HG03097 (cell line): ENCODE results near the gene MGAT4A.
"Not testable (repeated sequence)": the region's sequence is repeated elsewhere in the genome, so short reads cannot be mapped to it uniquely, and the experiment has no call there.

Experiments
- ATAC-seq: cut with Tn5 transposase; IDR thresholded peaks from one replicate; pipeline ENCODE4 v1.9.1; 2021; ENCODE audit not compliant: unreplicated experiment, low FRiP score

MGAT4A gene

DNA sequence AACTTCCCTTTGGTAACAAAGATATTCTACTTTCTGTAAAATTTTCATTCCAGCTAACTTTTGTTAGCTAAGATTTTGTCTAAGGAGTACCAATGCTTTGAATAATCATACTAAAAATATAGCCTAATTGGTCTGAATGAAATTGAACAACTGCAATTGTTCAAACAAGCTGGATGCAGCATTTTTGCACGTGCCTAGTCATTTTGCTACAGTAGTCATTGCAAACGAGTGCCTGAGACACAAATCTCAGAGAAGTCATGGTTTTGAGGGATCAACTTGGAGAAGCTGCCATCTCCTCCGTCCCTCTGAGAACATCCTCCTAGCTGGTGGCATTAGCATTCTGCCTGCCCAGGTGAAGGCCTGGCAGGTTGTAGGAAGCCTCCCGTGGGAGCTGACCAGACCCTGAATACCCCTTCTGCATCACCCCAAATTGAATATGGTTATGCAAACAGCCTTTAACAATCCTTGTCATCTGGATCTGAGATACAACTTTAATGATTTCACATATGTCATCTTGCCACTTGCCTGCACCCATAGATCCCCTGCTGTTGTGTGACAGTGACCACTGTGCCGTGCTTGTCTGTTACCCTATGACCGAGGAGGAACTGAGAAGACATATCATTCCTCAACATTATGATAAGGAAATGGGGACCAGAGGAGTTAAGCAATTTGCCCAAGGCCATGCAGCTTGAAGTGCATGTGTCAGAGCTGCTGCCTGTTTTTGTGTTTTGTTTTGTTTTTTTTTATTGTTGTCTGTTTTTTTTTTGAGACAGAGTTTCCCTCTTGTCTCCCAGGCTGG lies 29.1 kb upstream of the MGAT4A start:
- no peak for ATAC-seq

DNA sequence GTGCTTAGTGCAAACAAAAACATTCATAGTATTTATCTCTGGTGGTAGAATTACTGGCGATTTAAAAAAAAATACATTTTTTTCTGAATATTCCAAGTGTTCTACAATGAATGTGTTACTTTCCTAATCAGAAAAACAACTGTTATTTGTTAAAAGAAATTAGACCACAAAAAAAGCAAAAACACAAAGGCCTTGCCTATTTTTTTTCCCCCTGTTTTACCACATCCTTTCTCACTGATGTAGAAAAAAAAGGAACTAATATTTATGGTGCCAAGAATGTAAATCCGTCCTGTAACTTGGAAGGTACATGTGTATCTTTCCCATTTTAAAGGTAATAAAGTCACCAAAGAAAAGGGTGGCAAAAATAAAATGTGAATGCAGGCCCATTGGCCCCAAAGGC lies 28.4 kb upstream of the MGAT4A start:
- ATAC-seq: no peak

DNA sequence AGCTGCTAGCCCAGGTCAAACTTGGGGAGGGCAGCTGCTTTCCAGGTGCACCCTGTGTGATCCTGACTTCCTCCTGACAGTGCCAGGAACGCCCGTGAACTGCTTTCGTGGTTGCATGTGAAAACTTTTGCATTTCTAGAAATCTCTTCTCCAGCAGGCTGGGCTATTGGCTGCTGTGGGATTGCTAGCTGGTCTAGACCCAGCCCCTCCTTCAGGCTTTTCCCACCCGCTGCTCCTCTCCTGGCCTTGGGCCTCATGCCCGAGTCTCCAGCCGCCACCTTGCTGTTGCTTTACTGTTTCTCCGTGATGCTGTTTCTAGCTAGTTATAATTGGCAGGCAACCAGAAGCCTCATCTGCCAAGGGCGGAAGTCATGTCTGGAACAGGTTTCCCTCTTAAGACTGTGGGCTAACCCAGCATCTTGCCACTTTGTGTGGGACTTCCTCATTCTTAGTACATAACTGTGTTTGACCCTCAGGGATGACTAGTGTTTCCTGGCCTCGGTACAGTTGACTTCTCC lies 27.0 kb upstream of the MGAT4A start:
- ATAC-seq: peak; percentile 70

DNA sequence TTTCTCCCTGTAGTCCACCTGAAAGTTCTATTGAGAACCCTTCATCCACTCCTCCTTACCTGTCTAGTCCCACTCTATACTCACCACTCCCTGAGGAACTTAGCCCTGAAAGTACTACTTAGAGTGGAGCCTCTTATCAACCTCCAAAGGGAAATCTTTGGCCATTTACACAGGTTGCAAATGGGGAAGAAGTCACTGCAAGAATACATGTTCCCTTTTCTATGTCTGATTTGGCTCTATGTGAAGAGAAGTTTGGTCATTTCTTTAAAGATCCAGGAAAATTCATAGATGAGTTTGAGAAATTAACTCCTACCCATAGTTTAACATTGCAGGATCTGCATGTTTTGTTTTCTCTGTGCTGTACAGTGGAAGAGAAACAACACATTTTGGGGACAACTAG lies 22.9 kb upstream of the MGAT4A start:
- ATAC-seq: no peak

DNA sequence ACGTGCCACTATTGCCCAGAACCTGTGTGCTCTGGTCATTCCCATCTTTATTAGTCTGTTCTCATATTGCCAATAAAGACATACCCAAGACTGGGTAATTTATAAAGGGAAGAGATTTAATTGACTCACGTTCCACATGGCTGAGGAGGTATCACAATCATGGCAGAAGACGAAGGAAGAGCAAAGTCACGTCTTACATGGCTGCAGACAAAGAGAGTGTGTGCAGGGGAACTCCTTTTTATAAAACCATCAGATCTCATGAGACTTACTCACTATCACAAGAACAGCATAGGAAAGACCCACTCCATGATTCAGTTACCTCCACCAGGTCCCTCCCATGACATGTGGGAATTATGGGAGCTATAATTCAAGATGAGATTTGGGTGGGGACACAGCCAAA lies 21.8 kb upstream of the MGAT4A start:
- not testable (repeated sequence) for ATAC-seq

DNA sequence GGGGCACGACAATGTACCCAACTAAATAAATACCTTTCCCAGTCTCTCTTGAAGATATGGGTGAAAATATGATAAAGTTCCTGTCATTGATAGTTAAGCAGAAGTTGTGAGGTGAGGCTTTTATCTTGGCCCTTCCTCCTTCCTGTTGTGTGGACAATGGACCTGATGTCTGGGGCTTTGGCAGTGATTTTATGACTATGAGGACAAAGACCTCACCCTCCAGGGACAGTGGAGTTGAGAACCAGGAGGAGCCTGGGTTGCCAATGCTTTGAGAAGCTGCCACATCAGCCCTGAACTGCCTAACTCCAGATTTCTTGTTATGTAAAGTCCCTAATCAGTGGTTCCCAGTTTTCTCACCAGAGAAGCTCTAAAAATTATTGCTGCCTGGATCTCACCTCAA lies 20.8 kb upstream of the MGAT4A start:
- no peak for ATAC-seq

DNA sequence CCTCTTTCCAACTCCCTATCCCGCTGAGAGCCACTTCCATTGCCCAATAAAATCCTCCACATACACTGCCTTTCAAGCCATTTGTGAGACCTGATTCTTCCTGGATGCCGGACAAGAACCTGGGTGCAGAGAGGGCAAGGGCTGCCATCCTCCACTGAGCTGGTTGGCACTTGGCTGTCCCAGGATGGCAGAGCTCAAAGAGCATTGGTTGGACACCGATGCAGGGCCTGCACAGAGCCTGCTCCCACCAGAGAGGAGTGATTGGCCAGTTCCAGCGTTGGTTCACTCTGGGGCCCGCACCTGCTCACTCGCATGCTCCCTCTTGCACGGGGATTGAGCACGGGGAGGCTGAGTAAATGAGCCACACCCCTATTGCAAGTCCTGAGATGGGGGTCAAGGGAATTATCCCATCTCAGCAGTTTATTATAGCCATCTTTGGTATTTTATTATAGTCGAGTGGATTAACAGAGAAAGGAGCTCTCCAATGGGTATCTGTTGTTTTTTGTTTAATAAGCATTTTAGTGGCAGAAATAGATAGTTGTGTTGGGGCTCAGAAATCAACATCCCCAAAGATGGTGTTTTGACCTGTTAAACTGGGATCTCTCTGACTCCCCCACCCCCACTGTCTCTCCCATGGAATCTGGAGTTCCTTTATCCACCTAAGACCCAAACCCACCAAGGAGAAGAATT lies 19.8 kb upstream of the MGAT4A start:
- no peak for ATAC-seq

DNA sequence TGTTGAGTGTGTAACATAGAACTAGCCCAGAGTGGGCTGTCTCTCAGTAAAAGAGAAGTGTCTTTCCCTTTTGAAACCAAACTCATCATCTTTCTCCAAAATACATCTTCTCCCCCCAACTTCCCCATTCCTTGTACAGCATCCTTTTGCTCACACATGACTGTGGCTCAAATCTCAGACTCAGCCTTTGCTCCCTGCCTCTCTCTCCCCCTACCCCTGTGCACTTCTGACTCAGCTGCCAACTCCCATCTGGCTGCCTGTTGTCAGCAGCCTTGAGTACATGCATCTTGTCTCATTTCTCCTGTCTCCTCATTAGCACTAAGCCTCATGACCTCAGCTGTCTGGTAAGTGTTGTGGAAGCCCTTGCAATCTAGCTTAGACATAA lies 18.1 kb upstream of the MGAT4A start:
- no peak for ATAC-seq

DNA sequence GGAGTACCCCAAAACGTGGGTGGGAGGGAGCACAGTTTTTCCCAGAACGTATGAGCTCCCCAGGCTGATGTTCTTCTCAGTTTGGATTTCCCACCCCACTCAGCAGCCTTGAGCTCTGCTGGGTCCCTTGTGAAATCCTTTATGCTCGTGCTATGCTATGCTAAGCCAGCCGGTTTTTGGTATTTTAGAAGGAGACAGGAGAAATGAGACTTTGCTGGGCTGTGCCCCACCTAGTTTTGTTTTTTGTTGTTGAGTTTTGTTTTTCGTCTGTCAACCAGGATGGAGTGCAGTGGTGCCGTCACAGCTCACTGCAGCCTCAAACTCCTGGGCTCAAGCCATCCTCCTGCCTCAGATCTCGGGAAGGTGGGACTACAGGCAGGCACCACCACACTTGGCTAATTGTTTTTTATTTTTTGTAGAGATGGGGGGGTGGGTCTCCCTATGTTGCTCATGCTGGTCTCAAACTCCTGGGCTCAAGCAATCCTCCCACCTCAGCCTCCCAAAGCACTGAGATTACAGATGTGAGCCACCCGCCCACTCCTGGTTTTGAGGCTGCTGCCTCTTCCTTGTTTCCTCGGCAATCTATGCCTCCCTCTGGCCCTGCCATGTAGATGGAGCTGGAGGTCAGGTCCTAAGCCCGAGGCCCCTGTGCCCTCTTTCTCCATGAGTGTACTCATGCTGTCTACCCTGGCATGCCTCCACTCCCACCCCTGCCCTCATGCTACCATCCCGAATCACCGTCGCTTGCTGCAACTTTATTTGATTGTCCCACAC lies 17.5 kb upstream of the MGAT4A start:
- ATAC-seq: no peak

DNA sequence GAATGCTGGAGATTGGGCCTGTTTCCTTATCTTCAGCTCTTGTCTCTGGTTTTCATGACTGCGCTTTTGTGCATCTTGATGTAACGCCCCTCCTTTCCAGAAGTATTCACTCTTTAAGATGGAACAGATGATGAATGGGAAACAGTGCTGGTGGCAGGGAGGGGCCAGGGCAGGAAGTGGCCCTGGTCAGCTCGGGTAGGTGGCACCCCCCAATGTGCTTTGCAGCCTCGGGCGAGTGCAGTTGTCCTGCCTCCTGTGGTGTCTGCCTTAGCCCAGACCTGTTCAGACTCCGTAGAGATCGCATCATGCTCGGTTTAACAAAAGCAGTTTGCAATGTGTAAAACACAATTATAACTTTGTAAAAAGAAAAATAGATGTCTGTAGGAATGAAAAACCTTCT lies 17.0 kb upstream of the MGAT4A start:
- no peak for ATAC-seq

DNA sequence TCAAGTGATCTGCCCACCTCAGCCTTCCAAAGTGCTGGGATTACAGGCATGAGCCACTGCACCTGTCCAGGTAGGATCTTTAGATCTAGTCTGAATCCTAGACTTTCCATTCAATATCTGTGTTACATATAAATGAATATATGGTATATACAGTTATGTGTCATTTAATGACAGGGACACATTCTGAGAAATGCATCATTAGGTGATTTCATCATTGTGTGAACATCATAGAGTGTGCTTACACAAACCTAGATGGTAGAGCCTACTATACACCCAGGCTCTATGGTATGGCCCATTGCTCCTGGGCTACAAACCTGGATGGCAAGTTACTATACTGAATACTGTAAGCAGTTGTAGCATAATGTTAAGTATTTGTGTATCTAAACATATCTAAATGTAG lies 15.5 kb upstream of the MGAT4A start:
- ATAC-seq: no peak

DNA sequence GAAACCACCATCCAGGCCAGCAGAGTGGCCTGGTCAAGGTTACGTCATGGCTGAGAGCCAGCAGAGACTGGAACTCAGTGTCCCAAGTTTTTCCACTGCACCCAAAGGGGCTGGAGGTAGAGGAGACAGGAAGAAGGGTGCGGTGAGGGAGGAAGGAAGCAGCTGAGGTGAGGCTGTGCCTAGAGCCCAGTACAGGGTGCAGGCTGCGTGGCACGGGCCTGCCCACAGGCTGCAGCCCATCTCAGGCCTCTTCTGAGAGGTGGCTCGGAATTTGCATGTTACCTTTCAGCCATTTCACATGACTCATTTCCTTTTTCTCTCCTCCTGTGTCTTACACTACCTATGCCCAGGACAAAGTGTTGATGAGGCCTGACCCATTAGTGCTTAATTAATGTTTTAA lies 13.7 kb upstream of the MGAT4A start:
- ATAC-seq: no peak

DNA sequence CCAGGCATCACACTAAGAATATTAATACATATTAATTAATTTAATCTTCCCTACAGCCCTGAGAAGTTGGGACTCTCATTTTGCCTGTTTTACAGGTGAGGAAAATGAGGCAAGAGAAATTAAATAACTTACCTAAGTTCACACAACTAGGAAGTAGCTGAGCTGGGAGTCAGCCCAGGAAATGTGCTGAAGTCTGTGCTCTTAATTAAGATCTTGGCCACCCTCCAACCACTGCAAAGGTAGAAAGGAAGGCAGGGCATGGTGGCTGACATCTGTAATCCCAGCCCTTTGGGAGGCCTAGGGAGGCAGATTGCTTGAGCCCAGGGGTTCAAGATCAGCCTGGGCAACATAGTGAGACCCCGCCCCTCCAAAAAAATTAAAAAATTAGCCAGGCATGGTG lies 12.9 kb upstream of the MGAT4A start:
- ATAC-seq: no peak

DNA sequence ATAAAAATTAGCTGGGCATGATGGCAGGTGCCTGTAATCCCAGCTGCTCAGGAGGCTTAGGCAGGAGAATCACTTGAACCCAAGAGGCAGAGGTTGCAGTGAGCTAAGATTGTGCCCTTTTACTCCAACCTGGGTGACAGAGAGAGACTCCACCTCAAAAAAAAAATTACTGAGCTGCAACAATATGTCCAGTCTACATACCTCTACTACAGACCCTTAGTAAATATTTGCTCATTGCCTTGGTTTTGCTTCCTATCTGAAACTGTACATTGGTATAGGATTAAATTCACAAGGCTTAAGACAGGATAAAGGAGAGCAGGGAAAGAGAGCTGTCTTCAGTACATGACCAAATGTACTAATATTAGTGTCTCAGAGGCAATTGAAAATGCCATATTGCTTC lies 8.1 kb upstream of the MGAT4A start:
- no peak for ATAC-seq

DNA sequence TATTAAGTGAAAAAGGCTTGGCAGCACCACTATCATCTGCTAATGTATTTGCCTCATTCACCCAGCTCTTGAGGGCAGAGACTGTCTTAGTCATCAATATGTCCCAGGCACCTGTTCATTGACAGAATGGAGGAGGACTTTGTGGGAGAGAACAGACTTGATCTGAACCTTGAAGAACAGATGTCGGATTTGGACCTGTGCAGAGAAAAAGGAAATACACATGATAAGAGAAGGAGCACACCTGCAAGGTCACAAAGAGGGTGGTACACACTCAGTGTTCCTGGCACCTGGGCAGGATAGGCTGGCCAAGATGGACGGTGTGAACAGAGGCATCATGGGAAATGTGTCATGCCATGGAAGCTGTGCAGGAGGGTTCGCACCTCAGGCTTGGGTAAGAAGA lies 7.4 kb upstream of the MGAT4A start:
- no peak for ATAC-seq

DNA sequence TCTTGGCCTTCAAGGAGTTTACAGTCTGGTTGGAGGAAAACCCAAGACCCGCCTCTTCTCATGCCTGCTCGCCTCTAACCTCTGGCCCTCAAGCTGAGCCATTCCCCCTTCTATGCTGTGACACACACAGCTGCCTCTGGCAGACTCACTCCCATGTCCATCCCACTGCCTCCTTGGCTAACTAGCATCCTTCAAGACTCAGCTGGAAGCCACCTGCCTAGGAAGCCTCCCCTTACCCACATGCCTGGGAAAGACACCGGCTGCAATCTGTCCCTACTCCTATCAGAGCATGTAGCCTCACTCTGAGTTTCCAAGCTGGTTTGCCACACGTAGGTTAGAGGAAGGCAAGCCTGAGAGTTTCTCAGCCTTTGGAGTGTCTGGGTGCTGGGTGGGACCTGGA lies 6.9 kb upstream of the MGAT4A start:
- no peak for ATAC-seq

DNA sequence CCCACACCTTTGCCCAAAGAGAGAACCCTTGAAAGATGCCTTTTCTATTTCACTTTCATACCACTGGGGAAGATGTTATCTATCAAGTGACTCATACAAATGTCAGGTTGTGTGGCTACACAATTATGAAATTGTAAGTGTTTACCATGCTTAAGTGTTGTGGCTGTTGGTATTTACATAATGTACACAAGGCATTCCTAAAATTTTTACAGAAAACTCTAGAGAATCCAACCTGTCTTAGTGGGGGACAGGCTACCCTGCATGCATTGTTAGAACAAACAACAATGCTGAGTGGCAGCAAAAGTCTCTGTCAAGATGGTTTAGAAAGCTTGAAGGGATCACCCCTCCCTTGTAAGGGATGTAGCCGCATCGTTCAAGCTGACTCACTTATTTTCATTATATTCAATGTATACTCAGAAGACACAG lies 5.5 kb upstream of the MGAT4A start:
- no peak for ATAC-seq

DNA sequence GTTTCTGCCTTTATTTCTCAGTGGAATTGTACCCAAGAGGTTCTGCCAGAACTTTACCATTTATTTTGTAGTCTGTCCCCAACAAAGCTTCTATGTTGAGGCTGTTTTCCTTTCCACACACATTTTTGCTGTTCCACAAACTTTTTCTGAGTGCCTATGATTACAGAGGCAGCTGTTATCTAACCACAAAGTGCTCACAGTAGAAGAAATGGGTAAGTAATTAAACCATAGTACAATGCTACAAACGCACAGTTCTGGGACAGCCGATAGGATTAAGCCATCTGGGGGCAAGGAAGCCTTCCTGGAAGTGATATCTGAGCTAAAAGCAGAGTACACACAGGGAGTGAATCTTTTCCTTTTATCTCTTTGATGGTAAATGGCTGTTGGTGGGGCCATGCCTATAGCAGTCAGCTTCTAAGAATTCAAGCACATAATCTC lies 3.9 kb upstream of the MGAT4A start:
- ATAC-seq: no peak

DNA sequence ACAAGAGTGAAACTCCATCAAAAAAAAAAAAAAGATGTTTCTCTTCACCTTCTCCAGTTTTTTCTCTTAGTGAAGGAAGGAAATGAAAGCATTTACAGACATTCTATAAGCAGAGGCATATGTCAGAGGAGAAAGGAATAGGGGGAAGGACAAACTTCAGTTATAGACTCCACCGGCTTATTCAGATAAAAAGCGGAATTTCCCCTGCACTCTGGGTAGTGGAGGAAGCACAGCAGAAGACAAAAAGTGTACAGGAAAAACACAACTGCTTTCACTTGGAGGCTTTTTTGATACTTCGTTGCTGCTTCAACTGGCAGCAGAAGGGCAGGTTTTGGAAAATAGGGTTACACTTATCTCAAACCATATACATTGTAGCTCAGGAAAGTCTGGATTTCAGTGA lies 3.2 kb upstream of the MGAT4A start:
- no peak for ATAC-seq

DNA sequence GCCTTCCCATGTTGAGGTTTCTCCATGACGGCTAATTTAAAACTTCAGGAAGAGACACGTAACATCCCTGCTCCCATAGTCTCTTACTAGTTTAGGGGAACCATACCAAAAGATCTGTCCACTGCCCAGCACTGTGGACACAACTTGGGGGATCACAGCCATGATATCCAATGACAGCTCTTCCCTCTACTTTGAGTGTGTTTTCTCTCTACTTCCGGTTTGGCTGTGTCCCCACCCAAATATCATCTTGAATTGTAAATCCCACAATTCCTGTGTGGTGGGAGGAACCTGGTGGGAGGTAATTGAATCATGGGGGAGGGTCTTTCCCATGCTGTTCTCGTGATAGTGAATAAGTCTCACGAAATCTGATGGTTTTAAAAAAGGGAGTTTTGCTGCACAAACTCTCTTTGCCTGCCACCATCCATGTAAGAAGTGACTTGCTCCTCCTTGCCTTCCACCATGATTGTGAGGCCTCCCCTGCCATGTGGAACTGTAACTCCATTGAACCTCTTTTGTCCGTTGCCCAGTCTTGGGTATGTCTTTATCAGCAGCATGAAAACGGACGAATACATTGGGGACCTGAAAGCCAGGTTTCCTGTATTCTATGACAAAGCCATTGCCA lies 1.6 kb upstream of the MGAT4A start:
- ATAC-seq: no peak

DNA sequence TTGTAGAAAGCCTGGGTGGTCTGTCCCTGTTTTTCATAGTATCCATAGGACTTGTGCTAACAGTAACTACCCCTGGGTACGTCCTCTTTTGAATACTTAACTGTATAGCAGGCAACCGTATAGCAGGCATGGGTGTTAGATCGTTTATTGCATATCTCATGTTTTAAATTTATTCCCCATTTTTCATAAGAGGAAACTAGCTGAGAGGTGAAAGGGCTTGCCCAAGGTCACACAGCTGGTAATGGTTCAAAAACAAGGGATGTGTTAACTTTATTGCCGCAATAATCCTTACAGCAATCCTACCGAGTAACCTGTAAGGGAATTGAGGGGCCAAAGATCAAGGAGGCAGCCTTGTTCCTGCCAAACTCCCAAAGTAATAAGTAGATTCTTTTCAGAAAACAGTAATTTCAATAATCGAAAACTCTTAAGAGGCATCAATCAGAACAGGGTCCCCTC lies 990 bp upstream of the MGAT4A start:
- ATAC-seq: no peak
